Measurements from ENCODE around the gene PTPN22.
A peak's percentile ranks its signal among the peaks of the same experiment; 100 is the strongest.

PTPN22 gene

GRCh38 chr1:113830039-113830438 lies 41.5 kb downstream of the PTPN22 start:
- H3K36me3 ChIP-seq, result no peaks in the 10 kb centered on the region
- DNase-seq, result no peak

GRCh38 chr1:113821916-113822315 lies 49.6 kb downstream of the PTPN22 start:
- no peak for TF ChIP-seq CTCF (IDR thresholded peaks at IDR 0.05; ENCODE audit: low read depth, low read length)
- Histone ChIP-seq H3K36me3 (no peaks in the 10 kb centered on the region), H3K9me3 (no peaks in the 10 kb centered on the region), H3K4me3 (ENCODE audit: low read depth, low read length) (no peak overlapping the region), H3K4me1 (peaks cover 4% of the 10 kb centered on the region), H3K27me3 (no peaks in the 10 kb centered on the region)
- no peak for DNase-seq

More at GRCh38 chr1:113830039-113830438, 41.5 kb downstream of the PTPN22 start:
- H3K4me1 ChIP-seq, result no peaks in the 10 kb centered on the region
- no peak for TF ChIP-seq CTCF (IDR thresholded peaks at IDR 0.05; ENCODE audit: low read depth, low read length)
- peaks cover 5% of the 10 kb centered on the region; the same call in 1 of the 2 replicates for H3K27me3 ChIP-seq
- no peaks in the 10 kb centered on the region for H3K9me3 ChIP-seq
- no peak overlapping the region for H3K4me3 ChIP-seq (ENCODE audit: low read depth, low read length)

GRCh38 chr1:113818578-113818977 lies 52.9 kb downstream of the PTPN22 start:
- DNase-seq, result no peak
- Histone ChIP-seq H3K4me3 (ENCODE audit: low read depth, low read length) (no peak overlapping the region), H3K4me1 (peaks cover 4% of the 10 kb centered on the region), H3K27me3 (no peaks in the 10 kb centered on the region), H3K36me3 (no peaks in the 10 kb centered on the region), H3K9me3 (no peaks in the 10 kb centered on the region)
- no peak for TF ChIP-seq CTCF (IDR thresholded peaks at IDR 0.05; ENCODE audit: low read depth, low read length)

GRCh38 chr1:113813218-113813617 lies 58.3 kb downstream of the PTPN22 start:
- TF ChIP-seq CTCF (IDR thresholded peaks at IDR 0.05; ENCODE audit: low read depth, low read length), result no peak
- no peak overlapping the region for H3K4me3 ChIP-seq (ENCODE audit: low read depth, low read length)
- no peaks in the 10 kb centered on the region for H3K36me3 ChIP-seq
- H3K27me3 ChIP-seq, result no peaks in the 10 kb centered on the region
- no peaks in the 10 kb centered on the region; the same call in 1 of the 2 replicates for H3K9me3 ChIP-seq
- DNase-seq, result no peak
- H3K4me1 ChIP-seq, result no peaks in the 10 kb centered on the region; the same call in 1 of the 2 replicates

- no peaks in the 10 kb centered on the region; the same call in 1 of the 2 replicates for H3K9me3 ChIP-seq
- DNase-seq, result no peak
- H3K27me3 ChIP-seq, result no peaks in the 10 kb centered on the region
- peak overlapping the region; percentile 52 for H3K4me3 ChIP-seq (ENCODE audit: low read depth, low read length)
- H3K36me3 ChIP-seq, result no peaks in the 10 kb centered on the region
- no peaks in the 10 kb centered on the region; the same call in 1 of the 2 replicates for H3K4me1 ChIP-seq
- no peak for TF ChIP-seq CTCF (IDR thresholded peaks at IDR 0.05; ENCODE audit: low read depth, low read length)
Measured at GRCh38 chr1:113812661-113813135, 58.8 kb downstream of the PTPN22 start.

- Histone ChIP-seq H3K4me3 (ENCODE audit: low read depth, low read length) (peak within 1 kb of the TSS; percentile 88), H3K4me1 (no peaks in the 10 kb centered on the region; the same call in 1 of the 2 replicates), H3K9me3 (no peaks in the 10 kb centered on the region; the same call in 1 of the 2 replicates), H3K36me3 (no peaks in the 10 kb centered on the region), H3K27me3 (no peaks in the 10 kb centered on the region)
- no peak for TF ChIP-seq CTCF (IDR thresholded peaks at IDR 0.05; ENCODE audit: low read depth, low read length)
- peak; percentile 99 for DNase-seq
Measured at GRCh38 chr1:113811888-113812660, 59.4 kb downstream of the PTPN22 start, which contains the start of gene RSBN1. RSBN1 (minus strand) TSS chr1:113812476; CDS start chr1:113812412, 64 bp downstream.
